T-helper 2 cell (primary cell): Measurements from ENCODE around the gene OR7D2.
A peak's percentile ranks its signal among the peaks of the same experiment; 100 is the strongest.
"Not testable (repeated sequence)": the region's sequence is repeated elsewhere in the genome, so short reads cannot be mapped to it uniquely, and the experiment has no call there.

Source experiments
- DNase-seq, 5 experiments: peaks; one replicate each; pipeline versions ENCODE4 v3.0.0 to v3.0.0-alpha.2; 2012 to 2022
- total RNA-seq, 2 donors: gene quantifications; one replicate each; lab custom pipeline; 2026; lab: John Stamatoyannopoulos, UW

Gene OR7D2
- 0 to 0.94 reads per million in 2 donors for total RNA-seq

- no peak for DNase-seq
Measured at GRCh38 chr19:9178901-9179300, at the start of gene OR7D2. Gene OR7D2 (plus strand): TSS chr19:9178979. CDS start chr19:9185782, 6,803 bp downstream.

DNA sequence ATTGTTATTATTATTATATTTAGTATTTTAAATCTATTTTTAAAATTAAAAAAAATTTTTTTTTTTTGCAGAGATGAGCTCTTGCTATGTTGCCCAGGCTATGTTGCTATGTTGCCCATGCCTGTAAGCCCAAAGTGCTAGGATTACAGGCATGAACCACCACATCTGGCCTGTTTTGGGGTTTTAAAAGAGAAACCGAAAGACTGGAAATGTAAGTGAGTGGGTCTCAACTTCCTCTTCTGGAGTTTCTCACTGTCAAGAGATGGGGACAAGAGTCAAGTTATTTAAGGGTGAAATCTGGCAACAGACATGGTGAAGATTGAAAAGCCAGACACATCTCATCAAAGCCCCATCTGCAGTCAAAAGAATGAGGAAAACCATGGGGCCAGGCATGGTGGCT lies 47.8 kb upstream of the OR7D2 start:
- peak in 1 of 5 experiments; percentile 6 for DNase-seq

GRCh38 chr19:9132422-9132821 lies 46.4 kb upstream of the OR7D2 start:
- DNase-seq, result no peak

- DNase-seq, result no peak
Measured at GRCh38 chr19:9139609-9140158, 39.1 kb upstream of the OR7D2 start.

DNA sequence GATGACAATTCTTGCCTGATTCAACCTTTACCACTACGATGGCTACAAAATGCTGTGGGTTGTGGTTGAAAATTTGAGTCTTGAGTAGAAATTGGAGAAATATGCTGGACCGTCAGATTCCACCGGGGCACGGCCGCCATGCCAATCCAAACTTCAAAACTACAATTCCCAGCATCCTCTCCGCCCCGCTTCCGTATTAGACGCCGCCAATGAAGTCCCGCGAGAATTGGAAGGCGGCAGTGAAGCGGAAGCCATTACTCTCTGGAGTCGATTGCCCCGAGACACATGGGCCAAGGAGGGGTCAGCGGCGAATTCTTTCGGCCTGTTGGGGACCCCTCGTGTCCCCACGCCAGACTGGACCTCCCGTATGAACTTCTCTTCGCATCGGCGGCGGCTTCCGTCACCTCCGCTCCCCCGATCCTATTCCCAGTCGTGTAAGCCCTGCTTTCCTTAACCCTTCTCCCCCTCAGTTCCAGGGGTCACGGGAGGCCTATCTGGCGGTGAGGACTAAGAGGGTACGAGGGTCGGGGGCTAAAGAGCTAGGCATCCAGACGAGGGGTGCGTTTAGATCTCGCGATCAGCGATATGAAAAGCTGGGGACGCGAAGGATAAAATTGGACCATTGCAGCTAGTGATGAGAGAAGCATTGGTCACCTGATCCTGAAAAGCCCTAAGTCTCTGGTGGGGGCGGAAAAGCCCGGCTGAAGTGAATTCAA lies 38.5 kb upstream of the OR7D2 start, which contains the start of gene ZNF317:
Gene ZNF317, plus strand, starts transcription at position 239 of the 716 bp plus-strand sequence. CDS start 15,620 bp downstream, outside the sequence.
- DNase-seq, result peak; percentile 60 to 94 (median 84)

DNA sequence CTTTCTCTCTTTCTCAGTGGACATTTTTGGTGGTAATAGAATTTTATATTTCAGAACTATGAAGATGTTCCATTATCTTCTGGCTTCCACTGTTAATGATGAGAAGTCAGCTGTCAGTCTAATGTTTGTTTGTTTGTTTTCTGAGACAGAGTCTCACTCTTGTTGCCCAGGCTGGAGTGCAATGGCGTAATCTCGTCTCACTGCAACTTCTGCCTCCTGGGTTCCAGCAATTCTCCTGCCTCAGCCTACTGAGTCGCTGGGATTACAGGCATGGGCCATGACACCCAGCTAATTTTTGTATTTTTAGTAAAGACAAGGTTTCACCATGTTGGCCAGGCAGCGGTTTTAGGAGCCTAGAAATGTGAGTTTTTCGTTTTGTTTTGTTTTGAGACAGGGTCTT lies 33.9 kb upstream of the OR7D2 start:
- DNase-seq, result peak in 1 of 5 experiments; percentile 19

GRCh38 chr19:9146882-9147281 lies 31.9 kb upstream of the OR7D2 start:
- no peak for DNase-seq

DNA sequence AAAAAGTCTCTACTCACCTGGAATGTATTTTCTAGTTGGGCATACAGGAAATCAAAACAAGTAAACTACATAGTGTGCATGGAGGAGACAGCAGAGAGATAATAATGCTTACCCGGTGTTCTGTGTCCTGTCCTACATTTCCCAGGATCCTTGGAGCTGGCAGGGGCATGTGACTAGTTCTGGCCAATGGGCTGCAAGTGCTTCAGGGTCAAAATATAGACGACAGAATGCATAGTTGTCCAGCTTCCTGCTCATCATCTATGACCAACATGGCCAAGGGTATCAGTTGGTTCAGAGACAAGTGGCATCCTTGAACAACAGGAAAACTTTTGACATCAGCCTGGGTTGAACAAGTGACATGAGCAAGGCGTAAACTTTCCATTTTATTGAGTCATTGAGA lies 30.1 kb upstream of the OR7D2 start:
- DNase-seq, result no peak

DNA sequence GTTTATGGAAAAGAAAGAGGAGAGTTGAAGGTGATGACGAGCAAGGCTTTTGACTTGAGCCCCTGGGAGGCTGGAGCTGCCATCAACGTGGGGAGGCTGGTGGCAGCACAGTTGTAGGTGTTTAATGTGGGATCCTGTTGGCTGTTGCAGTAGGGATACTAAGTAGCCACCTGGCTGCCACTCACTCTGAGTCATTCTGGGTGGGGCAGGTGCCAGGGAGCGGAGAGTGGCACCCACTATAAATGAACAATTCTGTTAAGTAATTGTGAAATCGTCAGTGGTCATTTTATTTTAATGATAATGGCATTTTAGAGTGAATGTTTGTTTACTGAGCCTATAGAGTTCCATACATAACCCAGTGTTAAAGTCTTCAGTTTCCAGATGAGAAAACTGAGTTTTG lies 28.8 kb upstream of the OR7D2 start:
- DNase-seq, result no peak

- no peak for DNase-seq
Measured at GRCh38 chr19:9150650-9151049, 28.1 kb upstream of the OR7D2 start.

DNA sequence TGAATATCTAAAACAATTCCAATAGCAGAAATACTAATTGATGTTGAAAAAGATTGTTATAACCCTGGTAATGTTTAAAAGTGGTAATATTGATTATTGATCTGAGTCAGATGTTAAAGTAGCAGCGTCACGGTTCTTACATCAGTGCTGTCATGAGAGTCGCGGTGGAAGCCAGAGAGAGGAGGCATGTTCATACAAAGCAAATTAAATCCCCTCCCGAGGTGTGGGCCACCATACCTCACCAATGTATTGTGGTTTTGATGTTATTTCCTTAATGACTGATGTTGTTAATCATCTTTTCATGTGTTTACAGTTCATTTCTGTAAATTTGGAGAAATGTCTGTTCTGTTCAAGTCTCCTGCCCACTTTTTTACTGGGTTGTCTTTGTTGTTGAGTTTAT lies 27.4 kb upstream of the OR7D2 start:
- no peak for DNase-seq

- no peak for DNase-seq
Measured at GRCh38 chr19:9155591-9155990, 23.2 kb upstream of the OR7D2 start.

DNA sequence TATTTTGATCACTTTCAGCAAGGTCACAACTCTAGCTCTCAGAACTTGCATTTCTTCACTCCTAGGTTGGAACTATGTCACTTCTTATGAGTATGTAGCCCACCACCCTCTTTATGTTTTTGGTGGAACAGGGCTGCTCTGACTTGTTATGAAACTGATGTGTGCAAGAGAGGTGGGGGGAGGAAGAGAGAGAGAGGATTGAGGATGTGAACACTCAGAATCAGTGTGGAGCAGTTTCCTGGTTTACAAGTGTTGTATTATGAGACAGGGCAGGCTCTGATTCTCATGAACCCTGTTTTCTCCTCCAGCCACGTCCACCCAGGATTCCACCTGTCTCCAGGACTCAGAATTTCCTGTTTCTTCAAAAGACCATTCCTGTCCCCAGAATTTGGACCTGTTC lies 22.5 kb upstream of the OR7D2 start:
- no peak for DNase-seq

DNA sequence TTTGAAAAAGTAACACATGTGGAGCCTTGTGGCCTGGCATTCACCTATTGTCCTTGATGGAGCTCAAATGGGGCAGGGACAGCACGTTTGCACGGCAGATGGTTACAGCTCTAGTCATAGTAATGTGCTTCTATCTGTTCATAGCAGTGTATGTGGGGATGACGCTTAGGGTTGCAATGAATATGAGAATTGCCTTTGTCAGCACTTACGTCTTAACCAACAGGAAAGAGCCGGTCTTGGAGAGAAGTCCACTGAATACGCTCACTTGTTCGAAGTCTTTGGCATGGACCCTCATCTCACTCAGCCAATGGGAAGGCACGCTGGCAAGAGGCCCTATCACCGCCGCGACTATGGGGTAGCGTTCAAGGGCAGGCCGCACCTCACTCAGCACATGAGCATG lies 18.9 kb upstream of the OR7D2 start:
- no peak for DNase-seq

GRCh38 chr19:9161427-9161826 lies 17.4 kb upstream of the OR7D2 start:
- DNase-seq, result no peak

DNA sequence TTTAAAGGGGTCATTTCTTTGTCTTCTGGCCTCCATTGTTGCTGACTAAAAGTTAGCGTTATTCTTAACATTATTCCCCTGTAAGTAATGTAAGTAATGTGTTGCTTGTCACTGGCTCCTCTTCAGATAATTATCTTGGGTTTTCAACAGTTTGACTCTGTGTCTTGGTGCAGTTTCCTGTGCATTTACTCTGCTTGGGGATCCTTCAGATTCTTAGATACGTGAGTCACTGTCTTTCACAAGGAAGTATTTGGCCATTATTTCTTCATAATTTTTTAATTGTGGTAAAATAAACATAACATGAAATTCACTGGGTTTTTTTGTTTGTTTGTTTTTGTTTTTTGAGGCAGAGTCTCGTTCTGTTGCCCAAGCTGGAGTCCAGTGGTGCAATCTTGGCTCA lies 13.5 kb upstream of the OR7D2 start:
- no peak for DNase-seq

DNA sequence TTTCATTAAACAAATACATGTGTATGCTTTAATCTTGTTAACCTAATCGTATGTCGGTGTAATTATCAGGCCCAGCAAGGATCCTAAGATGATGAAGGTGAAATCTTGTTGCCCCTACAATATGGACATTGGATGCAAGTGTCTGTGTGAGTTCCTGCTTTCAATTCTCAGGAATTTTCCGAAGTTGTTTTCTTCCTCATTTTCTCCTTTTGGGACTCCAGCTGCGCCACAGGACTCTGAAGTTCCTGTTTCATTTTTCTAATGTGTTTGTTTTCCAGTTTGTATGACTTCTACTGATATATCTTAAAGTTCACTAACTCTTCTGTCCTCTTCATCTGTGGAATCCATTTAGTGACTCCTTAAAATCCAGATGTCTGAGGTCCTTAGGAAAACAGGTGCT lies 11.9 kb upstream of the OR7D2 start:
- no peak for DNase-seq

GRCh38 chr19:9171393-9171991 lies 7.3 kb upstream of the OR7D2 start:
- DNase-seq, result no peak

- no peak for DNase-seq
Measured at GRCh38 chr19:9175326-9175725, 3.5 kb upstream of the OR7D2 start.

DNA sequence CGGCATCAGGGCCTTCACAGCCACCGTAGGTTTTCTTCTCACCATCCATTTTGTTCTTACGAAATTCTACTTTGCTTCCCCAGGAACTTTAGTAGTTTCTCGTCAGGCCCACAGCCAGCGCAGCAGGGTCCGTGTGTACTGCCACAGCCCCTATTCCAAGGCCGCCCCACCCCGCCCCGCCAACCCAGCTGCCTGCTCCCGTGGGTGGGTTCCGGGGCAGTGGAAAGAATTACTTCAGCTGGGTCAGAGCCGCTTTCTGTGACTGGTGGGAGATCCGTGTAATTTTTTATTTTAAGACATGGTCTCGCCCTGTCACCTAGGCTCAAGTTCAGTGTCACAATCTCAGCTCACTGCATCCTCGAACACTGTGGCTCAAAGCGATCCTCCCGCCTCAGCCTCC lies 4.2 kb downstream of the OR7D2 start:
- DNase-seq, result no peak

DNA sequence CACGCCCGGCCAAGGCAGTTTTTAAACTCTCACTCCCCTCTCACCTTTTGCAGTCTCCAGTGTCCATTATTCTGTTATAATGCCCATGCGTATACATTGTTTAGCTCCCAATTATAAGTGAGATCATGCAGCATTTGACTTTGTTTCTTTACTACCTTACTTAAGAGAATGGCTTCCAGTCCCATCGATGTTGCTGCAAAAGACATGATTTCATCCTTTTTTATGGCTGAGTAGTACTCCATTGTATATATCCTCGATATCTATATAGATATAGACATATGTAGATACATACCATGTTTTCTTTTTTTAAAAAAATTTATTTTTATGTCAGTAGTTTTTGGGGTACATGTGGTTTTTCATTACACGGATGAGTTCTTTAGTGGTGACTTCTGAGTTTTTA lies 8.4 kb downstream of the OR7D2 start:
- no peak for DNase-seq

DNA sequence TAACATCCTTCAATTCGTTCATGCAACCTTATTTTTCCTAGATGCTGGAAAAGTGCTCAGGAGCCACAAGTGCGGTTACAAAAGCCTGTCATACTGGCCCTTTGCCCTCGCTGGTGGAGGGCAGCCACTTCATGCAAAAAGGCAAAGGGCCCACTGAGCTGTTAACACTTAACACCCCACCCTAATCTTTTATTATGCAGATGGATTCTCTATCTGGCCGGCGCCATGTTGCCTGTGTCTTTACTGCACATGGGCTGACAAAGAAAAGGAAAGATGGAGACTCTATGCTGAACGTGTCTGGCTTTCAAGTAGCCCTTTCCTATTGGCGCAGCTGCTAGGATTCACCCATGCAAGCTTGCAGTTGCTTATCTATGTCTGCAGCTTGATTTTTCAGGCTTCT lies 10.8 kb downstream of the OR7D2 start:
- no peak for DNase-seq

DNA sequence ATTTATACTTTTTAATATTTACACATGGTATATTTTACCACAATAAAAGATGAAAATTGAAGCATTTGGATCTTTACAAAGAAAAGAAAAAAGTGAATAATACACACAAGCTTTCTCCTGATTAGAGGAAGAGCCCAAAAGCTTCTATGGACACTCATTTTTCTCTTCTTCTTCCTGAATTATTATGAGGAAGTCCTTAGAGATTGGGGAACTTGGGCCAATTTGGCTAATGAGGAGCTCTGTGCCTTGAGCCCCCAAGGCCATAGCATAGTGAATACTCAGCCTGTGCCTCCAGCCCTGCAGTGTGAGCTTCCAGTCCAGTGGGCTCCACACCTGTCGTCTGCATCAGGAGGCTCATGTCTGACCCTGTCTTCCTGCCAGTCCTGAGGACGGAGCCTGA lies 19.3 kb downstream of the OR7D2 start:
- DNase-seq, result not testable (repeated sequence)

GRCh38 chr19:9205501-9206113 lies 26.8 kb downstream of the OR7D2 start:
- peak; percentile 20 to 54 (median 46) for DNase-seq
